Endothelial cell of umbilical vein (primary cell): ENCODE measurements around the gene ARHGEF7. TPM values are rescaled to one million over a fixed set of nuclear protein-coding genes. Genes with fewer than 3 reads are reported as not detected.

ENCODE experiments used
- BruUV-seq: library from RNA; stranded (reverse); fragments of 400-500 nt; replicated peaks from 2 replicates; lab custom pipeline; 2021; lab: Mats Ljungman, UMichigan
- CTCF ChIA-PET: fragments of 300-600, 350-600 bp; sonication (Branson Sonifier 250); formaldehyde crosslinking; loops from one replicate; lab custom pipeline; 2021; ENCODE audit warnings: antibody characterized with exemption, inconsistent platforms; lab: Charles Lee
- POLR2A ChIA-PET: fragments of 300-600, 350-600 bp; sonication (Branson Sonifier 250); formaldehyde crosslinking; loops from one replicate; lab custom pipeline; 2021; ENCODE audit warnings: antibody characterized with exemption, inconsistent platforms; lab: Charles Lee
- DNase-seq: peaks from one replicate; pipeline ENCODE4 v3.0.0-alpha.2; 2011; ENCODE audit warnings: low read depth, low spot score
- FAIRE-seq: peaks from 2 replicates; lab custom pipeline; 2011; peaks lifted over from hg19 to GRCh38; lab: Jason Lieb, UNC
- H2AFZ ChIP-seq: 2 replicates; pipeline ENCODE4 v1.6.0; 2012; ENCODE audit warnings: low read depth, low read length, control low read depth, inconsistent platforms
- H3K27ac ChIP-seq: 2 replicates; pipeline ENCODE4 v1.5.1; 2011; ENCODE audit warnings: low read depth, mild to moderate bottlenecking, control low read depth, low read length, moderate library complexity; ENCODE audit not compliant: insufficient read depth
- H3K27me3 ChIP-seq, 2 experiments: 2 replicates each; pipeline versions ENCODE4 v1.6.0 to v1.6.1; 2011; ENCODE audit warnings: low read length in 2 of 2, mixed read lengths in 1 of 2; ENCODE audit not compliant: control insufficient read depth in 2 of 2, insufficient read depth in 2 of 2
- H3K36me3 ChIP-seq, 2 experiments: 2 replicates in 1 of 2; 3 replicates in 1 of 2; pipeline ENCODE4 v1.5.1; 2011; ENCODE audit warnings: low read length in 2 of 2, mild to moderate bottlenecking in 1 of 2, moderate library complexity in 1 of 2; ENCODE audit not compliant: control insufficient read depth in 2 of 2, insufficient read depth in 2 of 2; ENCODE audit errors: extremely low read depth in 1 of 2
- H3K4me1 ChIP-seq: 3 replicates; pipeline ENCODE4 v1.5.1; 2011; ENCODE audit warnings: mild to moderate bottlenecking, low read length; ENCODE audit not compliant: control insufficient read depth, insufficient read depth; ENCODE audit errors: extremely low read depth
- H3K4me2 ChIP-seq: 2 replicates; pipeline ENCODE4 v1.6.1; 2011; ENCODE audit warnings: low read length, control low read depth, mixed read lengths; ENCODE audit not compliant: insufficient read depth
- H3K4me3 ChIP-seq, 3 experiments: fragments of 200-600 bp in 1 of 3; sonication (generic), shearing (Covaris generic) in 1 of 3; replicated peaks in 1 of 3; 2 replicates each; pipeline ENCODE4 v1.5.1; 2011 to 2016; ENCODE audit warnings: control low read depth in 3 of 3, low read length in 3 of 3, mild to moderate bottlenecking in 2 of 3, inconsistent platforms in 1 of 3, low read depth in 1 of 3, moderate library complexity in 1 of 3; ENCODE audit not compliant: insufficient read depth in 1 of 3
- H3K79me2 ChIP-seq: 2 replicates; pipeline ENCODE4 v1.6.0; 2012; ENCODE audit warnings: low read length, inconsistent platforms; ENCODE audit not compliant: control insufficient read depth, insufficient read depth
- H3K9ac ChIP-seq: replicated peaks from 2 replicates; pipeline ENCODE3; 2011; ENCODE audit warnings: low read length, control low read depth; ENCODE audit not compliant: insufficient read depth; ENCODE audit errors: extremely low read depth
- H3K9me1 ChIP-seq: replicated peaks from 3 replicates; pipeline ENCODE4 v1.6.0; 2011; ENCODE audit warnings: mild to moderate bottlenecking, low read length; ENCODE audit not compliant: control insufficient read depth, insufficient read depth; ENCODE audit errors: extremely low read depth
- H3K9me3 ChIP-seq: replicated peaks from 2 replicates; pipeline ENCODE4 v1.5.1; 2012; ENCODE audit warnings: low read length, inconsistent platforms; ENCODE audit not compliant: control insufficient read depth, insufficient read depth
- H4K20me1 ChIP-seq: replicated peaks from 2 replicates; pipeline ENCODE3; 2011; ENCODE audit warnings: mild to moderate bottlenecking, low read length; ENCODE audit not compliant: control insufficient read depth, insufficient read depth; ENCODE audit errors: extremely low read depth
- EZH2 ChIP-seq: IDR thresholded peaks from 2 replicates; pipeline ENCODE4 v1.6.1; 2012; ENCODE audit warnings: borderline replicate concordance, low read depth, mild to moderate bottlenecking, moderate library complexity, low read length, inconsistent platforms; ENCODE audit not compliant: severe bottlenecking
- FOS ChIP-seq: IDR thresholded peaks from 2 replicates; pipeline ENCODE4 v1.6.1; 2011; ENCODE audit warnings: mild to moderate bottlenecking, low read length, moderate library complexity, borderline replicate concordance; ENCODE audit not compliant: insufficient read depth
- GATA2 ChIP-seq: IDR thresholded peaks from 2 replicates; pipeline ENCODE4 v1.7.0; 2011; ENCODE audit warnings: low read depth, mild to moderate bottlenecking, moderate library complexity, mixed read lengths, low read length; ENCODE audit not compliant: insufficient read length, insufficient read depth
- JUN ChIP-seq: IDR thresholded peaks from 2 replicates; pipeline ENCODE4 v1.6.1; 2011; ENCODE audit warnings: borderline replicate concordance, low read depth; ENCODE audit not compliant: insufficient read length, insufficient read depth
- MYC ChIP-seq: IDR thresholded peaks from one replicate; pipeline ENCODE4 v1.6.1; 2011; ENCODE audit warnings: mild to moderate bottlenecking, low read depth, low read length
- POLR2A ChIP-seq: IDR thresholded peaks from 2 replicates; pipeline ENCODE4 v1.6.1; 2012; ENCODE audit warnings: low read depth, mild to moderate bottlenecking, control low read depth, low read length
- POLR2AphosphoS5 ChIP-seq: IDR thresholded peaks from 2 replicates; pipeline ENCODE4 v1.6.1; 2012; ENCODE audit warnings: low read depth, mild to moderate bottlenecking, control low read depth, low read length, moderate library complexity; ENCODE audit not compliant: insufficient read depth
- dilution Hi-C: fragments of 300-500 bp; cut with MboI; formaldehyde crosslinking; loops from one replicate; pipeline ENCODE4 v1.15.0; 2019; ENCODE audit warnings: low sequenced_read_pairs; ENCODE audit not compliant: extremely low pct_ligation_motif_present
- intact Hi-C: fragments of 100-400 bp; cut with micrococcal nuclease; formaldehyde crosslinking; loops from one replicate; pipeline ENCODE4 v1.10.0; 2022
- polyA plus RNA-seq, 4 experiments: library from polyadenylated mRNA; depleted of rRNA in 3 of 4; stranded (reverse) in 3 of 4; unstranded in 1 of 4; fragments of >200 nt; gene quantifications; 2 replicates each; pipeline versions ENCODE4 v1.2.1 to v1.2.3, GENCODE V29; 2011 to 2012; ENCODE audit warnings: missing spikeins in 1 of 4
- total RNA-seq: library from RNA; stranded (reverse); gene quantifications from 2 replicates; pipeline ENCODE4 v1.2.3, GENCODE V29; 2021
- TF ChIP-seq, protein P1 (sequence below), 2 donors: IDR thresholded peaks; 1 replicate in 1 of 2; 2 replicates in 1 of 2; pipeline ENCODE4 v1.5.1; 2011; ENCODE audit warnings: low read length in 2 of 2, mild to moderate bottlenecking in 2 of 2, moderate library complexity in 2 of 2, control low read depth in 1 of 2, inconsistent platforms in 1 of 2, low read depth in 1 of 2; ENCODE audit not compliant: insufficient read depth in 1 of 2; ENCODE audit errors: extremely low read depth in 1 of 2
- TF ChIP-seq, protein P2 (sequence below): IDR thresholded peaks from 2 replicates; pipeline ENCODE4 v1.6.1; 2011; ENCODE audit not compliant: insufficient read depth, insufficient read length

Gene ARHGEF7
- total and polyA plus RNA-seq, 2 donors (not counting 3 experiments of a cell fraction or from before 2014, with no cell fraction given), result 94.9 to 155 TPM

DNA sequence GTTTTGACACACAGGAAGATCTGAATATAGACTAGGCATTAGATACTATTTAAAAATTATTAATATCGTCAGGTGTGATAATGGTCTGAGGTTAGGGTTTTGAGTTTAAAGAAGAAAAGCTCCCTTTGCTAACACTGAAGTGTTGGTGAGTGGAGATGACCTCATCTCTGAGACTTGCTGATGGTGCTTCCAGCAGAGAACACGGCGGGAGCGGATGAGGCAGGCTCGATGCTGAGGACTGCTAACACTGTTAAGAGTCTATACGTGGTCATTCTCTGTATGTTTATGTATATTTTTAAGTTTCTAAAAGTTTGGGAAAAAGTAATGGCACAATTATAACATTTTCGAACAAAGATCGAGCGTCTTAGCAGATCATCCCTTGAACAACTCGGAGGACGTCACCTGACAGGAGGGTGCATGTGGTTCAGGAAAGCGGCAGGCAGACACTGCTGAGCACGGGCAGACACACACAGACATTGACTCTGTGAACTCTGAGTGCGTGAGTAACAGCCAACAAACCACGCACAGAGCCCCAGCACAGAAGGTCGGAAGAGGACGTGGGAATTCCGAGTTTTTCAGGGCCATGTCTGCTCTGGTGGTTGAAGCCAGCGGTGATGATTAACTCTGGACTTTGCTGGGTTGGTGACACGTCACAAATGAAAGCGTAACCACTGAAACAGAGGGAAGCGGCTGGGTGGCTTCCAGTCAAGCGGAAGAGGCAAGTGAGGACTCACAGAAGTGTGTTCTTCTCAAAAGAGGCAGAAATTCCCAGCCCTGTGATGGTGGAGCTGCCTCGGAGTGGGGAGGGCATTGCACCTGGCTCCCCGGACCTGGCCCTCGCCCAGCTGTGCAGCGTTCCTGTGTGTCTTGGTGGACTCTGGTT, 113.4 kb downstream of the ARHGEF7 start:
- H3K4me3 ChIP-seq, result no peak overlapping the region
- peaks cover 97% of the 10 kb centered on the region for H3K79me2 ChIP-seq
- H3K4me1 ChIP-seq, result no peaks in the 10 kb centered on the region
- FAIRE-seq (no peak), DNase-seq (no peak)
- no peaks in the 10 kb centered on the region for H3K9me1 ChIP-seq
- H3K36me3 ChIP-seq, result peaks cover 4 to 18% of the 10 kb centered on the region in 2 experiments
- intact Hi-C loops, result no loop called here
- dilution Hi-C loops, result no loop called here
- CTCF ChIA-PET, result interaction anchor here (3.6 kb wide), 1 partner anchor 161 kb away, joined by 14 read pairs; no protein-coding TSS in a partner anchor
- no peak overlapping the region for H3K27ac ChIP-seq
- no peaks in the 10 kb centered on the region for H3K27me3 ChIP-seq
- POLR2A ChIA-PET, result no interaction called here
- peaks cover 7% of the 10 kb centered on the region for H4K20me1 ChIP-seq
- no peak overlapping the region for H3K9ac ChIP-seq
- H3K9me3 ChIP-seq, result no peaks in the 10 kb centered on the region
- no TSS peak for BruUV-seq
- TF ChIP-seq, protein P1, sequence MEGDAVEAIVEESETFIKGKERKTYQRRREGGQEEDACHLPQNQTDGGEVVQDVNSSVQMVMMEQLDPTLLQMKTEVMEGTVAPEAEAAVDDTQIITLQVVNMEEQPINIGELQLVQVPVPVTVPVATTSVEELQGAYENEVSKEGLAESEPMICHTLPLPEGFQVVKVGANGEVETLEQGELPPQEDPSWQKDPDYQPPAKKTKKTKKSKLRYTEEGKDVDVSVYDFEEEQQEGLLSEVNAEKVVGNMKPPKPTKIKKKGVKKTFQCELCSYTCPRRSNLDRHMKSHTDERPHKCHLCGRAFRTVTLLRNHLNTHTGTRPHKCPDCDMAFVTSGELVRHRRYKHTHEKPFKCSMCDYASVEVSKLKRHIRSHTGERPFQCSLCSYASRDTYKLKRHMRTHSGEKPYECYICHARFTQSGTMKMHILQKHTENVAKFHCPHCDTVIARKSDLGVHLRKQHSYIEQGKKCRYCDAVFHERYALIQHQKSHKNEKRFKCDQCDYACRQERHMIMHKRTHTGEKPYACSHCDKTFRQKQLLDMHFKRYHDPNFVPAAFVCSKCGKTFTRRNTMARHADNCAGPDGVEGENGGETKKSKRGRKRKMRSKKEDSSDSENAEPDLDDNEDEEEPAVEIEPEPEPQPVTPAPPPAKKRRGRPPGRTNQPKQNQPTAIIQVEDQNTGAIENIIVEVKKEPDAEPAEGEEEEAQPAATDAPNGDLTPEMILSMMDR (IDR thresholded peaks at IDR 0.05; ENCODE audit: extremely low read depth in 1 of 2, insufficient read depth in 1 of 2, low read depth in 1 of 2, low read length in 2 of 2), result no peak
- no peak for TF ChIP-seq POLR2A
- TF ChIP-seq EZH2, result no peak
- TF ChIP-seq MYC, result no peak
- TF ChIP-seq GATA2, result no peak
- TF ChIP-seq FOS, result no peak
- no peak for TF ChIP-seq POLR2AphosphoS5
- TF ChIP-seq JUN, result no peak
- TF ChIP-seq, protein P2, sequence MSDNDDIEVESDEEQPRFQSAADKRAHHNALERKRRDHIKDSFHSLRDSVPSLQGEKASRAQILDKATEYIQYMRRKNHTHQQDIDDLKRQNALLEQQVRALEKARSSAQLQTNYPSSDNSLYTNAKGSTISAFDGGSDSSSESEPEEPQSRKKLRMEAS, result no peak
- H2AFZ ChIP-seq, result no peak overlapping the region
- H3K4me2 ChIP-seq, result no peak overlapping the region
